Ishikawa (cell line): ENCODE data around the gene CD33.

Experiments used
- CEBPB ChIP-seq: IDR thresholded peaks from 2 replicates; pipeline ENCODE4 v1.6.1; 2012
- CREB1 ChIP-seq: IDR thresholded peaks from 2 replicates; pipeline ENCODE4 v1.6.1; 2012; ENCODE audit warnings: low read depth
- EGR1 ChIP-seq: IDR thresholded peaks from 2 replicates; pipeline ENCODE4 v1.6.1; 2012
- EP300 ChIP-seq: IDR thresholded peaks from 2 replicates; pipeline ENCODE4 v1.6.1; 2012; ENCODE audit warnings: borderline replicate concordance
- FOXM1 ChIP-seq: IDR thresholded peaks from 2 replicates; pipeline ENCODE4 v1.6.1; 2012; ENCODE audit warnings: low read depth, borderline replicate concordance
- MAX ChIP-seq: IDR thresholded peaks from 2 replicates; pipeline ENCODE4 v1.6.1; 2012
- NFIC ChIP-seq: IDR thresholded peaks from 2 replicates; pipeline ENCODE4 v1.6.1; 2012
- RAD21 ChIP-seq: IDR thresholded peaks from 2 replicates; pipeline ENCODE4 v1.6.1; 2012; ENCODE audit warnings: low read depth
- TAF1 ChIP-seq: IDR thresholded peaks from 2 replicates; pipeline ENCODE4 v1.6.1; 2012; ENCODE audit warnings: low read depth, mild to moderate bottlenecking
- TCF12 ChIP-seq: IDR thresholded peaks from 2 replicates; pipeline ENCODE4 v1.6.1; 2012; ENCODE audit warnings: low read depth
- TEAD4 ChIP-seq: IDR thresholded peaks from 2 replicates; pipeline ENCODE4 v1.6.1; 2012
- USF1 ChIP-seq: IDR thresholded peaks from 2 replicates; pipeline ENCODE4 v1.6.1; 2012
- YY1 ChIP-seq: IDR thresholded peaks from 2 replicates; pipeline ENCODE4 v1.6.1; 2012; ENCODE audit warnings: low read depth
- ZBTB7A ChIP-seq: IDR thresholded peaks from 2 replicates; pipeline ENCODE4 v1.6.1; 2012; ENCODE audit warnings: low read depth
- TF ChIP-seq, protein P1 (sequence below): IDR thresholded peaks from 2 replicates; pipeline ENCODE4 v1.6.1; 2012; ENCODE audit warnings: low read depth, mild to moderate bottlenecking

Gene CD33

GRCh38 chr19:51183629-51184028 lies 41.3 kb upstream of the CD33 start:
- no peak for TF ChIP-seq EP300
- TF ChIP-seq ZBTB7A, result no peak
- TF ChIP-seq RAD21, result no peak
- TF ChIP-seq USF1, result no peak
- no peak for TF ChIP-seq EGR1
- TF ChIP-seq CREB1, result no peak
- TF ChIP-seq YY1, result no peak
- no peak for TF ChIP-seq FOXM1
- no peak for TF ChIP-seq NFIC
- TF ChIP-seq MAX, result no peak
- TF ChIP-seq CEBPB, result no peak
- TF ChIP-seq, protein P1, sequence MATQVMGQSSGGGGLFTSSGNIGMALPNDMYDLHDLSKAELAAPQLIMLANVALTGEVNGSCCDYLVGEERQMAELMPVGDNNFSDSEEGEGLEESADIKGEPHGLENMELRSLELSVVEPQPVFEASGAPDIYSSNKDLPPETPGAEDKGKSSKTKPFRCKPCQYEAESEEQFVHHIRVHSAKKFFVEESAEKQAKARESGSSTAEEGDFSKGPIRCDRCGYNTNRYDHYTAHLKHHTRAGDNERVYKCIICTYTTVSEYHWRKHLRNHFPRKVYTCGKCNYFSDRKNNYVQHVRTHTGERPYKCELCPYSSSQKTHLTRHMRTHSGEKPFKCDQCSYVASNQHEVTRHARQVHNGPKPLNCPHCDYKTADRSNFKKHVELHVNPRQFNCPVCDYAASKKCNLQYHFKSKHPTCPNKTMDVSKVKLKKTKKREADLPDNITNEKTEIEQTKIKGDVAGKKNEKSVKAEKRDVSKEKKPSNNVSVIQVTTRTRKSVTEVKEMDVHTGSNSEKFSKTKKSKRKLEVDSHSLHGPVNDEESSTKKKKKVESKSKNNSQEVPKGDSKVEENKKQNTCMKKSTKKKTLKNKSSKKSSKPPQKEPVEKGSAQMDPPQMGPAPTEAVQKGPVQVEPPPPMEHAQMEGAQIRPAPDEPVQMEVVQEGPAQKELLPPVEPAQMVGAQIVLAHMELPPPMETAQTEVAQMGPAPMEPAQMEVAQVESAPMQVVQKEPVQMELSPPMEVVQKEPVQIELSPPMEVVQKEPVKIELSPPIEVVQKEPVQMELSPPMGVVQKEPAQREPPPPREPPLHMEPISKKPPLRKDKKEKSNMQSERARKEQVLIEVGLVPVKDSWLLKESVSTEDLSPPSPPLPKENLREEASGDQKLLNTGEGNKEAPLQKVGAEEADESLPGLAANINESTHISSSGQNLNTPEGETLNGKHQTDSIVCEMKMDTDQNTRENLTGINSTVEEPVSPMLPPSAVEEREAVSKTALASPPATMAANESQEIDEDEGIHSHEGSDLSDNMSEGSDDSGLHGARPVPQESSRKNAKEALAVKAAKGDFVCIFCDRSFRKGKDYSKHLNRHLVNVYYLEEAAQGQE, result no peak
- TF ChIP-seq TCF12, result no peak
- TF ChIP-seq TEAD4, result no peak
- TF ChIP-seq TAF1, result no peak

GRCh38 chr19:51185069-51185867 lies 39.6 kb upstream of the CD33 start:
- TF ChIP-seq TEAD4, result no peak
- TF ChIP-seq EGR1, result no peak
- no peak for TF ChIP-seq YY1
- no peak for TF ChIP-seq TAF1
- no peak for TF ChIP-seq CREB1
- no peak for TF ChIP-seq ZBTB7A

GRCh38 chr19:51185868-51186215 lies 39.0 kb upstream of the CD33 start:
- TF ChIP-seq NFIC (no peak), RAD21 (no peak), EGR1 (no peak), MAX (no peak)
- TF ChIP-seq, protein P1, result no peak

- TF ChIP-seq MAX, result no peak
- no peak for TF ChIP-seq TCF12
- TF ChIP-seq RAD21, result no peak
- TF ChIP-seq, protein P1, result no peak
- no peak for TF ChIP-seq NFIC
- TF ChIP-seq USF1, result no peak
- TF ChIP-seq EGR1, result no peak
- no peak for TF ChIP-seq YY1
- TF ChIP-seq FOXM1, result no peak
- no peak for TF ChIP-seq CREB1
- TF ChIP-seq ZBTB7A, result no peak
- no peak for TF ChIP-seq TEAD4
- no peak for TF ChIP-seq EP300
- no peak for TF ChIP-seq TAF1
- no peak for TF ChIP-seq CEBPB
These were observed 38.6 kb upstream of the CD33 start for GRCh38 chr19:51186323-51186722.
